ENCODE results near the gene LRMDA.
"Not testable (repeated sequence)": the region's sequence is repeated elsewhere in the genome, so short reads cannot be mapped to it uniquely, and the experiment has no call there.

Gene LRMDA

DNA sequence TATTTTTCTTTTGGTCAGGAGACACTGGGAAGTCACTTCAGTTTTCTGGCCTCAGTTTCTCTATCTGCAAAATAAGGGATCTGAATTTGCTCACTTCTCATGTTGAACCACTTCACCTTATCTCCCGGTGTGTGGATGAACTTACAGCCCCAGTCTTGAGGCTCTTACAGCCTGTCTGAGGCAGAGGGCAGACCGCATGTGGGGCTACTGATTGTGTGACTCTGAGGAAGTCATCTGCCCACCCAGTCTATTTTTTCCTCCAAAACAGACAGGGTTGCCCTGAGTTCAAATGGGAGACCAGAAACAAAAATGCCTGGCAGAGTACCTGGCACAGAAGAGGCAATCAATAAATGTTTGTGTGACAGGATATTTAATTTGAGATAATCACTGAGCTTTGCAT is 78.3 kb downstream of the LRMDA start:
- DNase-seq: no peak

DNA sequence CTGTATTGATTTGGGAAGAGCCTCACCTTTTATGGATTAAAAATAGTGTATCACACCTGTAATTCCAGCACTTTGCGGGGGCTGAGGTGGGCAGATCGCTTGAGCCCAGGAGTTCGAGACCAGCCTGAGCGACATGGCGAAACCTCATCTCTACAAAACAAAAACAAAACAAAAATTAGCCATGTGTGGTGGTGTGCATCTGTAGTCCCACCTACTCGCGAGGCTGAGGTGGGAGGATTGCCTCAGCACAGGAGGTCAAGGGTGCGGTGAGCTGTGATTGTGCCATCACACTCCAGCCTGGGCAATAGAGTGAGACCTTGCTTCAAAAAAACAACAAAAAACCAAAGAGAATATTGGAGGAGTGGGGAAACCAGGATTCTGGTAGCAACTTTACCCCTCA is 79.6 kb downstream of the LRMDA start:
- no peak for DNase-seq

DNA sequence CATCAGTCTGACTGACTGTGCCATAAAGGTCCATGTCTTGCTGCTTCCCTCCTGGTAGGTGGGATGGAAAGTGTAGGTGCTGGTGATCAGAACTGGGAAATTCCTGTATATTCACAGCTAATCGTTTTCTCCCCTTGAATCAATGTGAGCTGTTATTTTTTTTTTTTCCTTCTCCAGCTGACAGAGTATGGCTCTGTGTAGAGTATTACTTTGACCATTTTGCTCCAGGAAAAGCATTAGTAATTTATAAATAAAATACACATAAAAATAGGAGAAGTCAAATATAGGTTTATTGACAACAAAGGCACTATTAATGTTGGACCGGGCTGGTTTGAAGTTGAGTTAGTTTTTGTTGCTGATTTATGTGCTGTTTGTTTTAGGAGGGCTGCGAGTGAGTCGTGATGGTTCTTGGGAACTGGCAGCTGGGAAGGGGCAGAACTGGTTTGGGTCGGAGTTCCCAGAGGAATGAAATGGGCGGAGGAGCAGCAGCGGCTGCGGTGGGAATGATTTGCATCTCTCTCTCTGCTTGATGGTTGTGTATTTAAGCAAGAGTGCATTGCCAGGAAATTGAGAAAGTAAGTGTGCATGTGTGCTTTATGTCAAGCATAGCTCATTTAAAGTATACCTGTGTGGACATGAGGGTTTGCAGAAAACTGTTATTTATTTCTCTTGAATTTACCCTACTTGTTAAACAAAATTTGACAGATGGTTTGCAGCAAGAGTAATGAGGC is 80.9 kb downstream of the LRMDA start:
- DNase-seq: no peak

DNA sequence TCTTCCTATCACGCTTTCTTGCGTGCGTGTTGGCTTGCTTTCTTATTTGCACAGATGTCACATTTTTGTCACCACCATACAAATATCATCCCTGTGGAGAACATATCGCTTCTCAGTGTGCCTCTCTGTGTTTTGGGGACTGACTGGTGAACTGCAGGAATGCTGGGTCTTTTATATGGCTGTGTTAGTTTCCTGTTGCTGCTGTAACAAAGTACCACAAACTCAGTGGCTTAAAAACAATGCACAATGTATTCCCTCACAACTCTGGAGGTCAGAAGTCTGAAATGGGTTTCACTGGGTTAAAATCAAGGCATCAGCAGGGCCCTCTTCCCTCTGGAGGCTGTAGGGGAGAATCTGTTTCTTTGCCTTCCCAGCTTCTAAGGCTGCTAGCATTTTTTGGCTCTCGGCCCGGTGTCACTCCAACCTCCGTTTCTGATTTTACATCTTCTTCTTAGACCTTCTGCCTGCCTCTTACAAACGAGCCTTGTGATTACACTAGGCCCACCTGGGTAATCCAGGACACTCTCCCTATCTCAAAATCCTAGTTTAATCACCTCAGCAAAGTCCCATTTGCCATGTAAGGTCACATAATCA is 82.0 kb downstream of the LRMDA start:
- DNase-seq: no peak

DNA sequence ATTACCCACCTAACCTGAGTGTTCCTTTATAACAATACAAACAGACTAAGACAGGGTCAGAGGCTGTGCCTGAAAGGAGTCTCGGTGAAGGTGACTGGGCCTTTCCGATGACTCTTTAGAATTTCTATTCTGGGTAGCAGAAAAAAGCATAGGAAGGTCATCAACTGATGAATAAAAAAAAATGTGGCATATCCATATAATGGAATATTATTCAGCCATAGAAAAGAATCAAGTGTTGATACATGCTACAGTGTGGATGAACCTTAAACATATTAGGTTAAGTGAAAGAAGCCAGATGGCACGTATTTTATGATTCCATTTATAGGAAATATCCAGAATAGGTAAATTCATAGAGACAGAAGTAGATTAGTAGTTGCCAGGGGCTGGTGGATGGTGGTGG is 83.4 kb downstream of the LRMDA start:
- DNase-seq: no peak

DNA sequence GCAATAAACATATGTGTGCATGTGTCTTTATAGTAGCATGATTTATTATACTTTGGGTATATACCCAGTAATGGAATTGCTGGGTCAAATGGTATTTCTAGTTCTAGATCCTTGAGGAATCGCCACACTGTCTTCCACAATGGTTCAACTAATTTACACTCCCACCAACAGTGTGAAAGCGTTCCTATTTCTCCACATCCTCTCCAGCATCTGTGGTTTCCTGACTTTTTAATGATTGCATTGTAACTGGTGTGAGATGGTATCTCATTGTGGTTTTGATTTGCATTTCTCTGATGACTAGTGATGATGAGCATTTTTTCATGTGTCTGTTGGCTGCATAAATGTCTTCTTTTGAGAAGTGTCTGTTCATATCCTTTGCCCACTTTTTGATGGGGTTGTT is 84.7 kb downstream of the LRMDA start:
- not testable (repeated sequence) for DNase-seq

DNA sequence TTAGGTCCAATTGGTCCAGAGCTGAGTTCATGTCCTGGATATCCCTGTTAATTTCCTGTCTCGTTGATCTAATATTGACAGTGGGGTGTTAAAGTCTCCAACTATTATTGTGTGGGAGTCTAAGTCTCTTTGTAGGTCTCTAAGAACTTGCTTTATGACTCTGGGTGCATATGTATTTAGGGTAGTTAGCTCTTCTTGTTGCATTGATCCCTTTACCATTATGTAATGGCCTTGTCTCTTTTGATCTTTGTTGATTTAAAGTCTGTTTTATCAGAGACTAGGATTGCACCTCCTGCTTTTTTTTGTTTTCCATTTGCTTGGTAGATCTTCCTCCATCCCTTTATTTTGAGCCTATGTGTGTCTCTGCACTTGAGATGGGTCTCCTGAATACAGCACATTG is 87.8 kb downstream of the LRMDA start:
- DNase-seq: not testable (repeated sequence)

DNA sequence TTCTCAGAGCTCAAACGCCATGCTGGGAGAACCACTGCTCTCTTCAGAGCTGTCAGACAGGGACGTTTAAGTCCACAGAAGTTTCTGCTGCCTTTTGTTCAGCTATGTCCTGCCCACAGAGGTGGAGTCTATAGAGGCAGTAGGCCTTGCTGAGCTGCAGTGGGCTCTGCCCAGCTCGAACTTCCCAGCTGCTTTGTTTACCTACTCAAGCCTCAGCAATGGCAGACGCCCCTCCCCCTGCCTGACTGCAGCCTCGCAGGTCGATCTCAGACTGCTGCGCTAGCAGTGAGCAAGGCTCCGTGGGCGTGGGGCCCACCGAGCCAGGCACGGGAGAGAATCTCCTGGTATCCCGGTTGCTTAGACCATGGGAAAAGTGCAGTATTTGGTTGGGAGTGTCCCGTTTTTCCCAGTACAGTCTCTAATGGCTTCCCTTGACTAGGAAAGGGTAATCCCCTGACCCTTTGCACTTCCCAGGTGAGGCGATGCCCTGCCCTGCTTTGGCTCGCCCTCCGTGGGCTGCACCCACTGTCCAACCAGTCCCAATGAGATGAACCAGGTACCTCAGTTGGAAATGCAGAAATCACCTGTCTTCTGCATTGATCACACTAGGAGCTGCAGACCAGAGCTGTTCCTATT is 89.9 kb downstream of the LRMDA start:
- DNase-seq: not testable (repeated sequence)

DNA sequence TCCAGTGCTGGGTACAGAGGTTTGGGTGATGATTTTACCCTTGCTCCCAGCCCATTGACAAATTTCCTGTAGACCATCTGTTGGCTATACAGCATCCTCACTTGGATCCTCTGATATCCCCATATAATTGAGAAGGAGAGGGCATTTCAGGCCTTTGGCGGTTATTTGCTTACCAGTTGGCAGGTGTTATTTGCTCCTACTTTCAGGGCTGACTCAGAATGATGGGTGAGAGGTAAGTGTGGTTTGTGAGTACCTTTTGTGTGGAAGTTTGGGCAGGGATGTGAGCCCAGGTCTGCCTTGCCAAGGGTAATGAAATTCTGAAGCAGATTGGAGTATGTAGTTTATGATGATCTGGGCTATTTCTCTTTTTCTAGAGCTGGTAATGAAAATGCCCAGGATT is 93.6 kb downstream of the LRMDA start:
- DNase-seq: no peak

DNA sequence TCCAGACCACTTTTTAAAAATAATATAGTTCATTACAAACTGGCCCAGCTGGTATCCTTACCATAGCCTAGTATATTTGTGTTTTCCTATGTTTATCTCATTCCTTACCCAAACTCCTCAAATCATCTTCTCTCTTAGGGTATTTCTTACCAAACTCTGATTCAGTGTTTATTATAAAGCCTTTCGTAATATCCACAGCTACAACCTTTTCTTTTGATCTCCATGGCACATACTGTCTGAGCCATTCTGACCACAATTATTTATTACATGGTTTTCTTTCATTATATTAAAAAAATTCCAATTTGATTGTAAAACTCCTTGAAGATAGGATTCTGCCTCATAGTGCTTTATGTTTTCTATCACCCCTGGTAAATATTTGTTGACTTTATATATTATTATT is 94.2 kb downstream of the LRMDA start:
- no peak for DNase-seq

DNA sequence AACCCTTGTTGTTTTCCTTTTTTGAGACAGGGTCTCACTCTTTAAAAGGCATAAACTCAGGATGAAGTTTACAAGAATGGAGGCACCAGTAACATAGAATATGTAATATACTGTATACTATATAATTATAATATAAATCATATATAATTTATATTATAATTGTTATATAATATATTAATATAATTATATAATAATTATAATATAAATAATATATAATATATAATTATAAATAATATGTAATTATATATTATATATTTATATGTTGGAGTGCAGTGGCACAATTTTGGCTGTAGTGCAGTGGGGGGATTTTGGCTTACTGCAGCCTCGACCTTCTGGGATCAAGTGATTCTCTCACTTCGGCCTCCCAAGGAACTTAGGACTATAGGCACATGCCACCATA is 96.1 kb downstream of the LRMDA start:
- no peak for DNase-seq

DNA sequence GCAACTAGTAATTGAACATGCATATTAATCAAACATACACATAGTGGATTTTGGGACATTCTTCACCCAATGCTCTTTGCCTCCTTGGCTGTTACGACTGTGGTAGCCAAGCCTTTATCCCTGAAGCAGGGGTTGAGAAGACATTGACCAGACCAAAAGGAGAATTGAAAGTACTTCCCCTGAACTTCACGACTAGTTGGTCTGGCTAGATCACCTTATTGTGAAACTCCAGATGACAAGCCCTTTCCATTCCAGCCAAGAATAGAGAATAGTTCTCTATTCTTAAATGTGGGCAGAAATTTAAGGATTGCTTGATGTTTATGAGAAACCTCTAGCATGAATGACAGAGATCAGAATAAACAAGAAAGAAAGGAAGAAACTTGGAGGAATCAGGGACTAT is 97.0 kb downstream of the LRMDA start:
- DNase-seq: no peak

DNA sequence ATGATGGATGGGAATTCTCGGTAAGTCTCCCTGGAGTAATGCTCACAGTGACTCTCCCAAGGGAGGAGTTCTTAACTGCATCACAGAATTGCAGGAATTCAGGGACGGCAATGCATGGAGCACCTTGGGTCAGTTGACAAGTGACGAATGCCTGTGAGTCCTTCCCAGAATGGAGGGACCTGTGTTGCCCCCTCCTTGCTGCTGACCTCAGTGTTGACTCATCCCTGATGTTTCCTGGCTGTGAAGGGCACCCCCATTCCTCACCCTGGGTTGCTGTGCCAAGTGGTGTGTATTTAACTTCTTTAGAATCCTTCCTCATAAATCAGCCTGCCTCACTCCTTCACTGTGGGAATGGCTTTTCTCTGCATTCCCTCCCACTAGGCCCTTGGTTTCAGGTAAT is 98.9 kb downstream of the LRMDA start:
- DNase-seq: no peak

DNA sequence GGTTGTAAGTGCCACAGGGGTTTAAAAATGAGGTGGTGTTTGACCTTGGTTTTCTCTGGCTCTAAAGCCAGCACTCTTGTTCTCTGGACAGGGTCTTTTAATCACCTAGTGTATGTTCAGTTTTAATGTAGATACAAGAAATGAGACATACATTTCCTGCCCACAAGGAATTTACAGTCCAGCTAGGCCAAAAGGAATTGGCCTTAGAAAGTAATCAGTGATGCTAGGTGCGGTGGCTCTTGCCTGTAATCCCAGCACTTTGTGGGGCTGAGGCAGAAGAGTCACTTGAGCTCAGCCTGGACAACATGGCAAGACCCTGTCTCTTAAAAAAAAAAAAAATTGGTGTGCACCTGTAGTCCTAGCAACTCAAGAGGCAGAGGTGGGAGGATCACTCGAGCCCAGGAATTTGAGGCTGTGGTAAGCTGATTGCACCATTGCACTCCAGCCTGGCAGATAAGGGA is 100.2 kb downstream of the LRMDA start:
- no peak for DNase-seq

DNA sequence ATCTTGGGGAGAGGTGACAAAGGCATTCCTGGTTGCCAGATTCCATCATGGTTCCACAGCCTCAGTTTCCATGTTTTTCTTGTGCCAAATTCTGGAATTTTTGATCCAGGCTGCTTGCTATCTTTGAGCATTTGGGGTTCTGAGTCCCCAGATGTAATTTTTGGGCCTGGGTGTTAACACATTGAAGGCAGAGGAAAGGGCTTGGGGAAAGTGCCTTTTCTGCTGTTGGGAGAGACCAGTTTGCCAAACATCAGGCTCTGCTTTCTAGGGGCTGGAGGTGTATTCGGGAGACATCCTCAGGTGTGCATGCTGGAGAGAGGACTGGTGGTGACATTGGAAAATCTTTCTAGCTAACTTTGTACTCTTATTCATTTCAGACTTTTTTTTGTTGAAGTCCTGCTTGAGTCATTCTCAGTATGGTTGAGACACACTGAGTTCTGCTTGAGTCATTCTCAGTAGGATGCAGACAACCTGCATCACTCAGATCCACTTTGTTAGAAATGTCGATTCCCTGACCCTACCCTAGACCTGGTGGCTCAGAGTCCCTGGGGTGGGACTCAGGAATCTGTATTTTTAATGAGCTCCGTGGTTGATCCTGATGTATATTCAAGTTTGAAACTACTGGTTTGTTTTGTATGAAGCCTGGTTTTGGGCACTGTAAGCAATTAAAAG is 101.0 kb downstream of the LRMDA start:
- no peak for DNase-seq

DNA sequence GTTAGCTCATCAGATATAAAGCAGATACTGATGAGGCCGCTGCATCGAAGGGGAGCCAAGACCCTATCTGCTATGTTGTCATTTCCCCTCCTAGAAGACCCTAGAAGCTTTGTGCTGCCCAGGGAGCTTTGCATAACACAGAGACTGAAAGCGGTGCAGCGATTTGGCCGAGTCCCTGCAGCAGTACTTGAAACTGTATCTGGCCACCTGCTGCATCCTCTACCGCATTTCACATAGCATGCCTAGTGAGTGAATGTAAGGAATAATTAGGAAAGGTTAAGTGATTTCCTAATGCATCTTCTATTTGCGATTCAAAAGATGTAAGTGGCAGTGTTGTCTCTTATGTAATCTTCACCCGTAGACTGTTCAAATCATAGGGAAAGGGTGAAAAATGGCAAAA is 106.7 kb downstream of the LRMDA start:
- no peak for DNase-seq

DNA sequence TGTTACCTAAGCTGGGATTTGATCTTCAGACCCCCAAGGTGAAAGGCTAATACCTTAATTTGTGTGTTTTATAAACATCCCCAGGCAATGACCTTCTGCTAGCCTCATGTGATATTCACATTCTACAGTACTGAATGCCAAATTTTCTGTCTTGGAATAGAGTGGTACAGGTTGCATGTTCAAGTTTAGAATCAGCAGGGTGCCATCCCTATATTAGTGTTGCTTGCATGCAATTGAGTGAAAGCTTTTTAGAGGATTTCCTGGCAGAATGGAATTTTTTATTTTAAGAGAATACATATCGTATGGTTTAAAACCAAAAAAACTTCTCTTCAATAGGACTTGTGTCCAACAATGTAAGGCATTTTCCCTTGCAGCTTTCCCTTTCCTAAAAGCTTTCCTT is 107.3 kb downstream of the LRMDA start:
- no peak for DNase-seq

DNA sequence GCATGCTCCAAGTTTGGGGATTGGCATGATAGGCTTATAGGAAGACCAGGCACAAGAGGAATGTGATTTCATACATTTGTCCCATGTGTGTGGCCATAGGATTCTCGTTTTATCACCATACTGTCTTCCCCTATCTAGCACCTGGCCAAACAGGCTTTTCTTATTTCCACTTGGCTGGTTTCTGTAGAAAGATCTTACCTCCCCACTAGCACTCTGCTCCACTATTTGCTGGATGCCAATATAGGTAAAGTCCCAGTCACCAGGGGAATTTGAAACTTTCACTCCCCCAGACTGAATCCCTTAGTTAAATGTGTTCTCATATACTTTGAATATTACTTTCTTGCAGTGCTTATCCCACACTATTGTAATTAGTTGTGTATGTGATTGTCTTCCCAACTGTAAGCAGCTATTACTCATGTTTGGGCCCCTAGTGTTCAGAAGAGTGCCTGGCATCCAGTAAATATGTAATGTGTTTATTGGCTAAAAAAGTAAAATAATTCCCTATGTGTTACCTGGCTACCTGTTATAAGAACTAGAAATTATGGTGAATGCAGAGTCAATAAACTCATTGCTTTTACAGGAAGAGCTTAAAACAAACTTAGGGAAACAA is 109.0 kb downstream of the LRMDA start:
- DNase-seq: no peak

DNA sequence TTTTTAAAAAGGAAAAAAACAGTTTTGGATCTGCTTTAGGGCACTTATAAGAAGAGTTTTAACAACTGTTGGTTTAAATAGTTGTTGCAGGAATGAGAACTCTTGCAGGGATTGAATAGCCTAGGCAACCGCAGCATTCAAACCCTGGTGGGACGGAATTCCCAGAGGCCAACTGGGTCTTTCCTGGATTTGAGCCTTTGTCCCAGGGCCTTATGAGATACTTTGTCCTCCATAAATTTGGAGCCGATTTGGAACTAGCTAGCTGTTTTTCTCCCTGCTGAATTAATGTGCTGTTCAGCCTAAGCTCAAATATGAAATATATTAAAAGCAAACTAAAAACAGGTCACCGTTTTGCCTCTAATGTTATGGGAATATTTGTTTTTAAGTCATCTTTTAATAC is 109.6 kb downstream of the LRMDA start:
- DNase-seq: no peak

DNA sequence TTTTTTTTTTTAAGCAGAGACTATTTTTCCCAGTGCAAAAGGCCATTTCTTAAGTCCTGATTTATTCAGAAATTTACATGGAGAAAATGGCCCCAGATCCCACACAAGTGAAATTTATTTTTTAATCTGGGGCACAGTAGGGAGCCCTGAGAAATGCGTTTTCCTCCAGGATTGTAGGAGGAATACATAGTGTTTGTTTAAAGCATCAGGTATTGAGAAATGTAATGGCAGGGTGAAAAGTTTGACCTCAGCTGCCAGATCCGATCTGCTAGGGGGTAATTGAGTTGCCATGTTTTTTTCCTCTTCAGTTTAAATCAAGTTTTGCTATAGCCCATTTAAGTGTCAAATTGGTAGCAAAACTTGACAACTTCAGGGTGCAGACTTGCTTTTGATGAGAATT is 110.0 kb downstream of the LRMDA start:
- DNase-seq: no peak

DNA sequence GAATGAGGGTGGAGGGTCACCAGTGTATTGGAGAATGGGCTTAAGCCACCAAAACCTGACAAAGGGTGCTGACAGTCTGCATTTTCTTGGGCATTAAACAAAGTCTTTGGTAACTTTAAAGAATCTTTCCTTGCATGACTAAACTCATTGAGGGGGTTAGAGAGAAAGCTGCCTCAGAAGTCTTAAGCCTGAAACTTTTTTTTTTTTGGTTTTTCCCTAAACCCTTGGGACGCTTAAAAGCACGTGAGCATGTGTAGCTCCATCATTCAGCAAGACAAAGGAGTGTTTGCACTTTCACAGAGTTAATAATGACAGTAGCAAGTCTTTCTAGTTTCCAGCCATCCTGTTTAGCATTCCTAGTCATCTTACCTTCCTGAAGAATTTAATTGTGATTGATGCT is 110.7 kb downstream of the LRMDA start:
- DNase-seq: no peak

DNA sequence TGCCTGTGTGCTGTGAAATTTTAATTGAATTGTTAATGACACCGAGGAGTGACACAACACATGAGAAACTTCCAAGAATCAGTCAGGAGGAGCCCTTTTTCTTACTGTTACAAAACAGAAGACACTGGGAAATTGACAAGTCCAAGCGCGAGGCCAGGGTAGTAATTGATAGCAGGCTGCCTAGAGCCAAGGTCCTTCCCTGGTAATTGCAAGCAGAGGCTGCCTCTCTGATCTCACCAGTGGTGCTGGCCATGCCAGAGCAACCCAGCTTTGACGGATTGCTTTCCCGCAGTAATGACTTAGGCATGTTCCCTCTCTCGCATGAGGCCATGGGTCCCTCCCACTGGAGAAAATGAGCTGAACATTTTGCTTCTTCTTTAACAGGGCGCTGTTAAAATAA is 111.5 kb downstream of the LRMDA start:
- no peak for DNase-seq

DNA sequence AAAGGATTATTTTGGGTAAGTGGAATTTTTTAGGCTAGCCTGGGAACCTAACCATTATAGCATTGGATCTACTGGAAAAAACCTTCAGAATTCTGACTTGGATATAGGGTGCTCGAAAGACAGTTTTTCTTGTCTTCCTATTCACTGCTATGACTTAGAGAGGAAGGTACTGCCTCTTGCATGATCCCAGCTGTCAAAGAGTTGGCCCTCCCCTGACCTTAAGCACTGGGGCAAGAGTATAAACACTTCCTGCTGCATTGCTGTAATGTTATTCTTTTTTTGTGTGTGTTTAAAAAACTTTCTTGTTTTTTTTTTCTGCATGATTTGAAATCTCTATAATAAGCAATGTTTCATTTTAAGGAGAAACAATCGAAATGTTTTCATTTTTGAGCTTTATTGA is 113.0 kb downstream of the LRMDA start:
- DNase-seq: no peak
